ENCODE measurements around the gene KCNA10.
"Not testable (repeated sequence)": the region's sequence is repeated elsewhere in the genome, so short reads cannot be mapped to it uniquely, and the experiment has no call there.

KCNA10 gene

GRCh38 chr1:110529011-110529410 lies 10.0 kb upstream of the KCNA10 start:
- no peak for DNase-seq

- DNase-seq, result no peak
These were observed 7.3 kb upstream of the KCNA10 start for GRCh38 chr1:110526201-110526780.

- no peak for DNase-seq
These were observed 6.2 kb upstream of the KCNA10 start for GRCh38 chr1:110525249-110525595.

DNA sequence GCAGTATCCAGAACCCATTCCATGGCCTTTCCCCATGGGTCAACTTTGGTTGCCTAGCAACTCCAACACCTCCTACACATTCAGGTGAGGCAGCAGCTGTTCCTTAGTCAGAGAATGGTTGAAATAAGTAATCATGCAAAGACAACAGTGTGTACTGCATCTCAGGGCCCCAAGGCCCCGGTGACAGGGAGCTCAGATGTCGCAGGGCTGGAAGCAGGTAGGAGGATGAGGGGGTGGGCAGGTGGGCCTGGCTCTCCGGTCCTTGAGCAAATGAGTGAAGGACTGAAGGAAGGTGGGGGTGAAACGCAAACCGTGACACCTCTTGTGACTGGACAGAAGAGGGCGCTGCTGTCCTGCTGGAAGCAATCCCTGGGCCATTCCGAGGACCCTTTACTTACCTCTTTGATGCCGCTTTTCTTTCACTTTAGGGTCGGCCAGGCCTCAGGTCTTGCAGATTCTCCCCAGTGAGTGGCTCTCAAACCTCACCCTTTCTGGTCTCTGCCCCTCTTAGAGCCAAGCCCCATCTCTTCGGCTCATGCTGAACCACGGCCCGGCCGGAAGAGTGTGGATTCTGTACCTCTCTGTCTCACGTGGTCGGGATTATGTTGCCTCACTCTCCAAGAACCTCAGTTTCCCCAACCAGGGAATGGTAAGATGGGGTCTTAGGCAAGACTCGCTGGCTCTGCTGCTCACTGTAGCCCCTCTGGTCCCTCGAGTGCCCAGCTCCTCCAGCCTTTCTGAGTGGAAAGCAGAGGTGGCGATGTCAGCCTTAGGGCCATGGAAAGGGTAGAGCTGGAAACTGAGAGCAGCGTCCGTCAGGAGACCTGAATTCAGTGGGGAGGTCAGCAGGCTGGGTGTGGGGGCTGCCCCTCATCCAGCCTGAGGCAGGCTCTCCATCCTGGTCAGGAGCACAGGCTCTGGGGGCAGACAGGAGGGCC lies 5.6 kb upstream of the KCNA10 start:
- DNase-seq, result peak in 3 of 4 experiments; percentile 3 to 4 (median 3)

GRCh38 chr1:110523011-110523410 lies 4.0 kb upstream of the KCNA10 start:
- DNase-seq, result no peak

GRCh38 chr1:110522560-110522959 lies 3.6 kb upstream of the KCNA10 start:
- no peak for DNase-seq

DNA sequence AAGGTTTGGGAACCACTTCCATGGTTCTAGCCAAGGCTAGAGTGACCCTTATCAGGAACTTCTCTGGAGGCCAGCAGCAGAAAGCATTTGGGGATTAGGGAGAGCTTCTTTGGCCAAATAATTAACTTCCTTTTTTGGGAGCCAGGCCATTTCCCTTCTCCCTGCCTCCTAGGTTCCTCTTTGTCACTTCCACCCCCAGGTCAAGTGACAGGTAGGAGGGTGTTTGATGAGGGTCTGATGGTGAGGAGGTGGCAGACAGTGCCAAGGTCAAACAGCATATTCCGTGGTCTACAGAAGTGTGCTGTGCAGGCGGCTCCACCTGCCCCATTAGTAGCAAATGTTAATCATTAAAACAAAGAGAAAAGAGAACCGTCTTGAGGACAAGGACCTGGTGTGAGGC lies 1.9 kb upstream of the KCNA10 start:
- DNase-seq, result no peak

DNA sequence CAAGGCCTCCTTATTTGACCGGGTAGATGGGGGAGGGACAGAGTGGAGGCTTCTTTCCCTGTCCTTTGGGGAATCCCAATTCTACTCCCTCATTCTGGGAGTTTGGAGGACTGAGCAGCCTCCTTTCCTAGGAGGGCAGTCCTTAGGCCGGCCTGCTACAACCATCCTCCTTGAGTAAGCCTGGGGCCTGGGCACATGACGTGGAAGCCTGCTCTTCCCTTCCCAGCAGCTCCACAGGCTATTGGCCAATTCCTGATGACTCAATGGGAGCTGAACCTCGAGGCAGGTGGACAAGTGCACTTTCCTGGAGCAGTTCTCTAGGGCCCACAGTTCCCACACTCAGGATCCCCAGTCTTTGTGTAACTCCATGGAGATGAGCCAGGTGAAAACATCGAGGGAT lies 3.1 kb downstream of the KCNA10 start:
- no peak for DNase-seq

- DNase-seq, result no peak
These were observed 3.9 kb downstream of the KCNA10 start for GRCh38 chr1:110515041-110515440.

- no peak for DNase-seq
These were observed 5.5 kb downstream of the KCNA10 start for GRCh38 chr1:110513511-110513910.

GRCh38 chr1:110511436-110511835 lies 7.5 kb downstream of the KCNA10 start:
- no peak for DNase-seq

DNA sequence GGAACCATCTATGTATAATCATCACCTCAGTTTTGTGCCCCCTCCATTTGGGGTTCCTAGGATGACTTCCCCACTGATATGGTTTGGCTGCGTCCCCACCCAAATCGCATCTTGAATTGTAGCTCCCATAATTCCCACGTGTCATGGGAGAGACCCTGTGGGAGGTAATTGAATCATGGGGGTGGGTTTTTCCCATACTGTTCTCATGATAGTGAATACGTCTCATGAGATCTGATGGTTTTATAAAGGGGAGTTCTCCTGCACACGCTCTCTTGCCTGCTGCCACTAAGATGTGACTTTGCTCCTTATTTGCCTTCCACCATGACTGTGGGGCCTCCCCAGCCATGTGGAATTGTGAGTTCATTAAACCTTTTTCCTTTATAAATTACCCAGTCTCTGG lies 8.1 kb downstream of the KCNA10 start:
- not testable (repeated sequence) for DNase-seq

- no peak for DNase-seq
These were observed 9.3 kb downstream of the KCNA10 start for GRCh38 chr1:110509655-110510054.

GRCh38 chr1:110508028-110508940 lies 10.7 kb downstream of the KCNA10 start:
- DNase-seq, result no peak

DNA sequence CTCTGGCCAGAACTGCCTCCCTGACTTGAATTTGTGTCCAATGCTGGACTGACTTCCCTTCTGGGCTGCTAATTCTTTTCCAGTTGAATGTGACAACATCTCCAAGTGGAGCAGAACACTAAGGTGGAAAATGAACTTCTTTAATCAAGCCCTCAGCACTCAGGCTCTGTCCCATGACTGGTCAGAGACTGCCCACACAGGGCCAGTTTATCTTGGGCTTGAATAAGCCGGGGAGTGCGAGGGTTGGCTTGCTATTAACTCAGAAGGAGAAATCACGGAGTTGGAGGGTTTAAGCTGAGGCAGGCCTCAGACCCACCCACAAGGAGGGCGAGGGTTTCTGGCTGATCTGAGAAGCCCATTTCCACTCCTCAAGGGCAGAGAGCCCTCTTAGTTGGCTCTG lies 12.4 kb downstream of the KCNA10 start:
- DNase-seq, result no peak

DNA sequence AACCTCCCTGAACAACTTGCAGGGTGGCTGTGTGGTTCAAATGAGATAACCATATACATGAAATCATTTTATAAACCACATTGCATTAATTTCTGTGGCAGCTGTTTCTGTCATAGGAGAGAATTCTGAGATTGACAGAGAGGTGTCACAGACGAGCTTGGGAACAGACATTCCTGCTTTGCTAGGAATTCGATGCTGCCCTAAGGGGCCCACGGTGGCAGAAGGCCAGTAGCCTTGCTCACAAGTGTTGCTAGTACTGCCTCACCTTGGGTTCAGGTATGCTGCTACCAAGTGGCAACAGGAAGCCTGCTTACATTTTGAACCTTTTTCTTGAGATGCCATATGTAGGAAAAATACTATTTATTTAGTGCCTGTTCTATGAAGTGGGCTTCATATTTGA lies 13.4 kb downstream of the KCNA10 start:
- no peak for DNase-seq

GRCh38 chr1:110504226-110504625 lies 14.7 kb downstream of the KCNA10 start:
- DNase-seq, result no peak

DNA sequence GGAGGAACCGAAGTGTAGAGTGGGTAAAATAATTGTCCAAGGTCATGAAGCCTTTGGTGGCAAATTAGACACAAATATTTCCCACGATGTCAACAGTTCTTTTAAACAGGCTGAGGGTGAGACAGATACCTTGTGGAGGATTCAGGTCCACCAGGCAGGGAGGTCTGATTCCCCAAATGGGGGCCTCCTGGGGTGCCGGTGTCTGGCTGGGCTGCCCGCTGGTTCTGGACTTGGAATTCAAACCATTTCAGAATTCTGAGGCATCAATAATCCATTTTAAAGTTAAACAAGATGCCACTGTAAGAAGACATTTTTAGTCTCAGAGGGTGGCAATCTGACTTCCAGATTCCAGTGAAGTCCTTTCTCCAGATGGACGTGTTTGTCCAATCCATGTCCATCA lies 15.5 kb downstream of the KCNA10 start:
- no peak for DNase-seq

DNA sequence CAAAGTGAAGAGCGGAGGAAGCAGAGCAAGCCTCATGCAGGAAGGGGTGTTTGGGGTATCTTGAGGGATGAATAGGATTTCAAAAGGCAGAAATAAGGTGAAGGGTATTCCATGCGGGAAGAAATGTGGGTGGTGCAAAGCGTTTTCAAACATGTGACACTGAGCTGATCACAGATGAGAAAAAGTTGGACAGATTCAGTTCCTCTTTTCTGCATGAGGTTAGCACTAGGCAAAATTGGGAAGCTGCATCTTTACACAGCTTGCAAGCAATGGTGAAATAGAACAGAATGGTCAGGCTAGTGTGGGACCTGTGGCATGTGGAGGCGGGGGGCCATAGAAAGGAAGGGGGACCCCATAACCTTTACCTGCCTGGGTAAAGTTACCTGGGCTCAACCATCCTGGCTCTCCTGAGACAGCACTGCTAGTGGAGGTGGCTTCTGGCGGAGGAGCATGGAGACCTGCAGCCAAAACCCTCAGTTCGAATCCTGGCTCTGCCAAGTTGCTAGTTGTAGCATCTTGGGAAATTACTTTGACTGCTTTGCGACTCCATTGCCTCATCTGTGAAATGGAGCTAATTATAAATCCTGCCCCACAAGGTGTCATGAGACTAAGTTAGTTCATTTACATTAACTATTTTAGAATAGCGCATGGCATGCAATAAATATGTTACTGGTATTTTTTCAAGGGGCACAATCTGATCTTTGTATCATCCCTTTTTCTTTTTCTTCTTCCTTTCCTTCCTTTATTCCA lies 16.4 kb downstream of the KCNA10 start:
- no peak for DNase-seq

DNA sequence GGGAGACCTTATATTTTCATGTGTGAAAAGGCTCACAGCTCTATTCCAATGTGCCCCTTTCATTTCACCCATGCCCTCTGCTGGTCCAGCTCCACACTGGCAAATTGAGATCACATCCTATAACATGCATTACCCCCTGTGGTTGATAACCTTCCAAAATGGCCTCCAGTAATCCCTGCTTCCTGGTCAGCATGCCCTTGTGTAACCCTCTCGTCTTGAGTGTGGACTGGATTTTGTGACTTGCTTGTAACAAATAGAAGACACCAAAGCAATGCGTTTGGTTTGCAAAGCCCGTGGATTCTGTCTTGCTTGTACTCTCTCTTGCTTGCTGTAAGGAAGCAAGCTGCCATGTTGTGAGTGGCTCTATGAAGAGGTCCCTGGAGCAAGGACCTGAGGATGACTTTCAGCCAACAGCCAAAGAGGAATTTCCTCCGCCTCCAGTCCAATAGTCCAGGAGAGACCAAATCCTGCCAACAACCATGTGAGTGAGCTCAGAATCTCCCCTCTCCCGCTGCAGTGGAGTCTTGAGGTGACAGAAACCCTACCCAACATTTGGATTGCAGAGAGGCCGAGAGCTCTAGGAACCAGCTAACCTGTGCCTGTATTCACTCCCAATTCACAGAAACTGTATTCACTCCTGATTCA lies 17.4 kb downstream of the KCNA10 start:
- no peak for DNase-seq

GRCh38 chr1:110498270-110498669 lies 20.7 kb downstream of the KCNA10 start:
- DNase-seq, result no peak

DNA sequence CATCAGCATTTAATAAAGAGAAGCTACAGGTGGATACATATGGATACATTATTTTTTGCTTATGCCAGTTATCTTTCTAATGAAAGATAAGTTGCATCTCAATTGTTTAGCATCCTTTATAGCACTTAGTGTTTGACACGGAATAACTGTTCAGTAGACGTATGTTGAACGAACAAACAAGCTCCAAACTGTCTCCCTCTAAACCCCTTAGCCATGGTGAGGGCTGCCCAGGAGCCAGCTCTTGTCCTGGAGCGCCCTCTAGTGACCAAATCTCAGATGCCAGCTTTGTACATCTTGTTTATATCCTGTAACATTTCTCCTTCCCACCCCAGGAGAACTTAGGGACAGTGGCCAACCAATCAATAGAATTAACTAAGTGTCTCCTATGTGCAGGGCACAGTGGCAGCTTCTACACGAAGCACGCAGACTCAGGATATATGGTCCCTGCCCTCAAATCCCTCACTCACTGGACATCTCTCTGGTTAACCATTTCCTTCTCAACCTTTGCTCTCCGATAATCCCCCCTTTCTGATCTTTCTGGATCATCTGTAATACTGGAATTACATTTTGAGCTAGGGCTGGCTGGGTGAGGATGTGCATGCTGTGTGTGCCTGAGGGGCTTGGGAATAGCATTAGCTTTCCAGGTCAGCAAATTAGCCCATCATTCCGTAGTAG lies 22.9 kb downstream of the KCNA10 start:
- peak; percentile 36 to 68 (median 48) for DNase-seq
